C4-2B (cell line): ENCODE data around the gene MAP7D1.

ENCODE experiments used
- H3K27ac ChIP-seq: fragments of 450-650 bp; 2 replicates; pipeline ENCODE4 v1.5.1; 2017
- ZFX ChIP-seq: fragments of 450-650 bp; IDR thresholded peaks from 2 replicates; pipeline ENCODE4 v1.6.1; 2017
- TF ChIP-seq, protein P1 (sequence below): fragments of 450-650 bp; conservative IDR thresholded peaks from 2 replicates; pipeline ENCODE4 v1.5.1; 2017; ENCODE audit warnings: mild to moderate bottlenecking

The MAP7D1 gene

DNA sequence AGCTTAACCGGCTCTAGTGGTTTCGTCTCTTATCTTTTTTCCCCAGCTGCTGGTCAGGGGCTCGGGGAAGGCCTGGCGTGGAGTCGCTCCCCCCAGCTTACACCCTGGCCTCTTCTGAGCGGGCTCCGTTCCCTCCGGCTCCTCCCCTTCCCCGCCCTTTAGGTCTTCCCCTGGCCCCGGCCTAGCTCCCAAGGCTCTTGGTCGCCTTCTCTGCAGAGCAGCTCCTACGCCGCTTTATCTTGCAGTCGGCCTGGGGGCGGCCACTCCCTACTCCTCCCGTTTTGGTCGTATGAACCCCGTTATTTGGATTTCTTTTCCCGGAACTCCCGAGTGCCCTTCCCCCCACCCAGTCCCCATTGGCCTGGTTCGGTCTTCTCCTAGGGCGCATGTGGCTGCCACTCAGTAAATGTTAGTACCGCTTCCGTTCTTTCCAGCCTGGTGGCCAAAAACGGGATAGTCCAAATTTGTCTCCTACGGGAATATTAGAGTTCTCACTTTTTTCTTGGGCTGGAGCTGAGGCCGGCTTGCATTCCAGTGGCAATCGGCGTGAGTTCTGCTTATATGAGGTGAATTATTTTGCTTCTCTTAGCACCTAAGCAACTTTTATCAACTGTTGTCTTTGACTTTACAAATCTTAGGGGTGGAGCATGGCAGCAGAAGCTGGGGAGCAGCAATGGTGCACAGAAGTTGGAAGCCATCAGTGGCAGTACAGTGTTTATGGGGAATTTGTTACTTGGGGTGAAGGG lies 68.8 kb downstream of the MAP7D1 start:
- TF ChIP-seq, protein P1, sequence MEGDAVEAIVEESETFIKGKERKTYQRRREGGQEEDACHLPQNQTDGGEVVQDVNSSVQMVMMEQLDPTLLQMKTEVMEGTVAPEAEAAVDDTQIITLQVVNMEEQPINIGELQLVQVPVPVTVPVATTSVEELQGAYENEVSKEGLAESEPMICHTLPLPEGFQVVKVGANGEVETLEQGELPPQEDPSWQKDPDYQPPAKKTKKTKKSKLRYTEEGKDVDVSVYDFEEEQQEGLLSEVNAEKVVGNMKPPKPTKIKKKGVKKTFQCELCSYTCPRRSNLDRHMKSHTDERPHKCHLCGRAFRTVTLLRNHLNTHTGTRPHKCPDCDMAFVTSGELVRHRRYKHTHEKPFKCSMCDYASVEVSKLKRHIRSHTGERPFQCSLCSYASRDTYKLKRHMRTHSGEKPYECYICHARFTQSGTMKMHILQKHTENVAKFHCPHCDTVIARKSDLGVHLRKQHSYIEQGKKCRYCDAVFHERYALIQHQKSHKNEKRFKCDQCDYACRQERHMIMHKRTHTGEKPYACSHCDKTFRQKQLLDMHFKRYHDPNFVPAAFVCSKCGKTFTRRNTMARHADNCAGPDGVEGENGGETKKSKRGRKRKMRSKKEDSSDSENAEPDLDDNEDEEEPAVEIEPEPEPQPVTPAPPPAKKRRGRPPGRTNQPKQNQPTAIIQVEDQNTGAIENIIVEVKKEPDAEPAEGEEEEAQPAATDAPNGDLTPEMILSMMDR = no peak; the same call in 1 of the 2 replicates
- peak; percentile 81 for TF ChIP-seq ZFX
- H3K27ac ChIP-seq = peak overlapping the region; percentile 92

DNA sequence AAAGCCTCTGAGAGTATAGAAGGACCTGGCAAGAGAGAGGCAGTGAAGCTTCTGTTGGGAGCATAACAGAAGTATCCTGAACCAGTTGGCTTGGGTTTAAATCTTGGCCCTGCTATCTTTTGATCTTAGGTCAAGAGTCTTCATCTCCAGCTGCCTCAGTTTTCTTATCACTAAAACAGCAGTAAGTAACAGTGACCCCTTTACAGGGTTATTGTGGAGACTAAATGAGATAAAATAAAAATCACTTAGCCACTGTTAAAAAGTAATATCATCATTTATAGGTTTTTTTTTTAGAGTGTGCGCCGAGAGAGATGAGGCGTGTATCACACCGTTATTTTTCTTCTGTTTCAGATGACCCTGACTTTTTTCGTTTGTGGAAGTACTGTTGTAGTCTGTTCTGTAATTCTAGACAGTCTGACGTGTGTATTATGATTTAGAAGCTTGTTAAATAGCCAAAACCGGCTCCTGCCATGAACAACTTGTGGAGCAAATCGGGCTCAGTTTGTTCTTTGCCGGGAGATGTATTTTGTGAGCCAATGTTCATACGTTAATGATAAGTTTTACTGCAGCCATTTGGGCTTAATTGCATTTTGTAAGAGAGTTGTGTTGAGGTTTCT lies 69.4 kb downstream of the MAP7D1 start:
- peak overlapping the region; percentile 92 for H3K27ac ChIP-seq
- TF ChIP-seq ZFX = no peak
- TF ChIP-seq, protein P1 = no peak

- H3K27ac ChIP-seq = peak overlapping the region; percentile 15
These were observed 74.3 kb downstream of the MAP7D1 start for GRCh38 chr1:36230279-36230678.
